SK-N-SH treated with all-trans-retinoic acid at 6 μM for 48 hours (cell line): ENCODE data around the gene GTPBP3.

Experiments
- ATAC-seq: fragments of 200-7000 bp; cut with Tn5 transposase; 3 replicates; pipeline ENCODE4 v1.9.1; 2020; ENCODE audit warnings: mild to moderate bottlenecking, moderate library complexity
- ARNTL ChIP-seq: fragments of 450-650 bp; formaldehyde crosslinking; IDR thresholded peaks from 2 replicates; pipeline ENCODE4 v1.5.0; 2020; ENCODE audit warnings: low read depth, mild to moderate bottlenecking, moderate library complexity, borderline replicate concordance
- BACH2 ChIP-seq: fragments of 250-450 bp; sonication (Bioruptor Pico); IDR thresholded peaks from 2 replicates; pipeline ENCODE4 v1.9.0; 2021; ENCODE audit warnings: mild to moderate bottlenecking, borderline replicate concordance
- CREB5 ChIP-seq: fragments of 250-450 bp; sonication (Bioruptor Pico); IDR thresholded peaks from 2 replicates; pipeline ENCODE4 v1.5.1; 2020; ENCODE audit warnings: low read depth, mild to moderate bottlenecking, moderate library complexity
- CSRNP3 ChIP-seq: fragments of 250-450 bp; sonication (Bioruptor Pico); IDR thresholded peaks from 2 replicates; pipeline ENCODE4 v1.5.1; 2021; ENCODE audit warnings: mild to moderate bottlenecking, moderate library complexity
- GLIS3 ChIP-seq: fragments of 250-450 bp; sonication (Bioruptor Pico); IDR thresholded peaks from 2 replicates; pipeline ENCODE4 v1.5.0; 2020; ENCODE audit warnings: mild to moderate bottlenecking, moderate library complexity
- ISL1 ChIP-seq: fragments of 250-450 bp; sonication (Bioruptor Pico); IDR thresholded peaks from 2 replicates; pipeline ENCODE4 v2.1.2; 2022; ENCODE audit warnings: mild to moderate bottlenecking, moderate library complexity
- PATZ1 ChIP-seq: fragments of 250-450 bp; sonication (Bioruptor Pico); IDR thresholded peaks from 2 replicates; pipeline ENCODE4 v1.8.0; 2020; ENCODE audit warnings: mild to moderate bottlenecking, moderate library complexity, borderline replicate concordance
- RARB ChIP-seq: fragments of 250-450 bp; sonication (Bioruptor Pico); IDR thresholded peaks from 2 replicates; pipeline ENCODE4 v1.8.0; 2021; ENCODE audit warnings: mild to moderate bottlenecking, moderate library complexity
- SNAI2 ChIP-seq: fragments of 250-450 bp; sonication (Bioruptor Pico); IDR thresholded peaks from 2 replicates; pipeline ENCODE4 v1.5.0; 2020; ENCODE audit warnings: mild to moderate bottlenecking, moderate library complexity
- TCF4 ChIP-seq: fragments of 250-450 bp; sonication (Bioruptor Pico); IDR thresholded peaks from 2 replicates; pipeline ENCODE4 v1.8.0; 2021; ENCODE audit warnings: mild to moderate bottlenecking, moderate library complexity, borderline replicate concordance
- ZC3H10 ChIP-seq: fragments of 250-450 bp; sonication (Bioruptor Pico); IDR thresholded peaks from 2 replicates; pipeline ENCODE4 v1.5.1; 2021; ENCODE audit warnings: mild to moderate bottlenecking, moderate library complexity
- ZFP3 ChIP-seq: fragments of 250-450 bp; sonication (Bioruptor Pico); IDR thresholded peaks from 2 replicates; pipeline ENCODE4 v1.5.0; 2020; ENCODE audit warnings: mild to moderate bottlenecking, moderate library complexity
- ZFP30 ChIP-seq: fragments of 450-650 bp; formaldehyde crosslinking; IDR thresholded peaks from 2 replicates; pipeline ENCODE4 v1.5.0; 2022; ENCODE audit warnings: mild to moderate bottlenecking, moderate library complexity
- ZNF565 ChIP-seq: fragments of 450-650 bp; formaldehyde crosslinking; conservative IDR thresholded peaks from 2 replicates; pipeline ENCODE4 v1.5.0; 2020; ENCODE audit warnings: low read depth, mild to moderate bottlenecking, moderate library complexity
- ZNF70 ChIP-seq: fragments of 450-650 bp; formaldehyde crosslinking; IDR thresholded peaks from 2 replicates; pipeline ENCODE4 v1.5.0; 2020; ENCODE audit warnings: mild to moderate bottlenecking, moderate library complexity

GTPBP3 gene

GRCh38 chr19:17332360-17332676, 5.0 kb upstream of the GTPBP3 start:
- TF ChIP-seq BACH2 (CRISPR knock-in tag) (no peak), GLIS3 (CRISPR knock-in tag) (no peak), ZNF565 (no peak)

GRCh38 chr19:17332677-17333581, 4.4 kb upstream of the GTPBP3 start:
- no peak for ATAC-seq
- TF ChIP-seq CREB5, result no peak
- TF ChIP-seq SNAI2, result no peak
- no peak for TF ChIP-seq RARB (CRISPR knock-in tag)
- TF ChIP-seq ZFP3, result no peak
- no peak for TF ChIP-seq ZNF70 (CRISPR knock-in tag)
- no peak for TF ChIP-seq TCF4 (CRISPR knock-in tag)
- no peak for TF ChIP-seq ARNTL (CRISPR knock-in tag)
- no peak for TF ChIP-seq ZC3H10 (CRISPR knock-in tag)

More at GRCh38 chr19:17332360-17332676, 5.0 kb upstream of the GTPBP3 start:
- ATAC-seq, result no peak

GRCh38 chr19:17333611-17334413, 3.5 kb upstream of the GTPBP3 start:
- TF ChIP-seq CREB5 (no peak), SNAI2 (no peak), PATZ1 (CRISPR knock-in tag) (no peak)
- TF ChIP-seq, all 23 proteins: peak for 0
- no peak for ATAC-seq

GRCh38 chr19:17334414-17335409, 2.6 kb upstream of the GTPBP3 start, which contains the start of gene ANO8:
ANO8 (minus strand) TSS chr19:17334855; CDS start chr19:17334670, 185 bp downstream.
- TF ChIP-seq GLIS3 (CRISPR knock-in tag) (no peak), ZFP3 (0 out of 2 replicates have a peak, but pooled peaks have one; percentile 34)
- peak; percentile 71 for ATAC-seq

- TF ChIP-seq ISL1 (CRISPR knock-in tag) (no peak), ZFP30 (no peak), CSRNP3 (no peak), ZC3H10 (CRISPR knock-in tag) (no peak), ZFP3 (no peak), ARNTL (CRISPR knock-in tag) (no peak), CREB5 (no peak)
- ATAC-seq, result no peak
Measured at GRCh38 chr19:17335575-17335974, 1.8 kb upstream of the GTPBP3 start.
